GM21381 (cell line): ENCODE data around the gene ANAPC5.

Experiments used
- ATAC-seq: cut with Tn5 transposase; IDR thresholded peaks from one replicate; pipeline ENCODE4 v1.9.1; 2021; ENCODE audit warnings: mild to moderate bottlenecking, moderate library complexity; ENCODE audit not compliant: unreplicated experiment

Gene ANAPC5

GRCh38 chr12:121263206-121263935 lies 88.8 kb downstream of the ANAPC5 start:
- no peak for ATAC-seq

- ATAC-seq: no peak
Observed at GRCh38 chr12:121261398-121261797, 90.8 kb downstream of the ANAPC5 start.

GRCh38 chr12:121260091-121260490 lies 92.1 kb downstream of the ANAPC5 start:
- ATAC-seq: no peak

GRCh38 chr12:121259074-121259473 lies 93.1 kb downstream of the ANAPC5 start:
- ATAC-seq: no peak
